CD4-positive, alpha-beta T cell treated with Interleukin-4 for 4 hours (primary cell): ENCODE results near the gene KLK13.

Experiments
- DNase-seq: peaks from one replicate; pipeline ENCODE4 v3.0.0-alpha.2; 2020

Gene KLK13

DNA sequence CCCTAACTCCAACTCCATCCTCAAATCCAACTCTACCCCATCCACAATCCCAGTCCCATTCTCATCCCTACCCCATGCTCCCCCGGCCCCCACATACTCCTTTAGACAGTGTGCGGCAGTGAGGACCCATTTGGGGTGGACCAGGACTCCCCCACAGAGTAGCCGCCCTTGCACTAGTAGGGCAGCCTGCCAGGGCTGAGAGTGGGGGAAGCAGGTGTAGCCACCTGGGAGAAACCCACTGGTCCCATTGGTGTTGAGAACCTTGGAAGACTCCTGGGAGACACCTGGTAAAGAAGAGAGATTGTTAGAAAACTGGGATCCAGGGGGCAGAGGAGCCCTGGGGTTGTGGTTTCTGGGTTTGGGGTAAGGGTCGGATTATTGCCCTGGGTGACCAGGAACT, 4.6 kb downstream of the KLK13 start:
- DNase-seq: no peak

DNA sequence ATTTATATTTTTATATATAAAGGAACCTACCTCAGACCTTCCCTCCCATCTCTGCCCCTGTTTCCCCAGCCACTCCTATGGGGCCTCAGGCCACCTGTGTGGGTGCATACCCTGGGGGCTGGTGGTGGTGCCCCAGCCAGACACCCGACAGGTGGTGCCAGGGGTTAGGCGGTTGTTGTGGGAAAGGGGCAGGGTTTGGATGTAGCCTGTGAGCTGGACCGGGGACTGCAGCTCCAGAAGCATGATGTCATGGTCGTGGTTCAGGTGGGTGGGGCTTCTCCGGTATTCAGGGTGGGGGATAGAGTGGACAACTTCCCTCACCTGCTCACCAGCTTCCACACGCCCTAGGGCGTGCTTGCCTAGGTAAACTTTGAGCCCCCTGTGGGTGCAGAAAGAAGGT, 5.2 kb downstream of the KLK13 start:
- no peak for DNase-seq

DNA sequence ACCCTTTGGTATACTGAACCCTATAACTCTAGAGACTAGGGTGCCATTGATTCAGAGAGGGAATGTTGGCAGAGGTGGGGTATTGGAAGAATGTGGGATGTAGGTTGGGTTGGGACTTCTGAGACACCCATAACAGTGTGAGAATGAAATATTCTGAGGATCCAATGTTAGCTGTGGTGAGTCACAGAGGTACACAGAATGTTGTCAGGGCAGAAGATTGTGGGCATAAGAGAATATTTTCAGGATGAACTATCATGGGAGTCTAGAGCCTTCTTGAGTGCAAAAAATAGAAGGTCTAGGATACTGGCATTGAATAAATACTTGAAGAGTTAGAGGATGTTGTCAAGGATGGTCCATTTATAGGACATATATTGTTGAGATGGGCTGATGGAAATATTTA, 9.0 kb downstream of the KLK13 start:
- DNase-seq: no peak

DNA sequence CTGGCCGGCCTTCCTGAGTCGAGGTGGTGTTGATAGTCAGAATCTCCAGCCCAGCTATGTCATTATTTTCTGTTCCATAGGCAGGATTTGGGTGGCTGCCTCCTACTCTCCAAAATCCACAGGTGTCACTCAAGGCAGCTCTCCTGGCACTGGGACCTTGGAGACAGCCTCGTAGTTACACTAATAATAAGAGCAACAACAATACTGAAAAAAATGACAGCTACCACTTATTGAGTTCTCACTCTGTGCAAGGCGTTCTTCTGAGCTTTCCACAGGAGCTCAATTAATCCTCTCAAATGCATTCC, 17.9 kb downstream of the KLK13 start:
- no peak for DNase-seq

DNA sequence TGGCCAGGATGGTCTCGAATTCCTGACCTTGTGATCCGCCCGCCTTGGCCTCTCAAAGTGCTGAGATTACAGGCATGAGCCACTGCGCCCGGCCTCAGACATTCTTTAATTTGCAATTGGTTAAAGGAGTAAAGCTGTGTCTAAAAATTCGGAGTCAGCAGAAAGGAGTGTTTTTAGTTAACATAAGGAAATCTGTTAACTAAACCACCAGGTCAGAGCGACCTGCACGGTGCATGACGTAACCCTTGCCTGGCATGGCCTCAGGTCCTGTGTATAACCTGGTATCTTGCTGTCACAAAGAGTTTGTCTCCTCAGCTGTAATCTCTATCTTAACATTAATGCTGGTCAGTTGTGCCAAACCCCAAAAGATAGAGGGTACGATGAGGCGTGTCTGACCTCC, 20.6 kb downstream of the KLK13 start:
- DNase-seq: no peak

DNA sequence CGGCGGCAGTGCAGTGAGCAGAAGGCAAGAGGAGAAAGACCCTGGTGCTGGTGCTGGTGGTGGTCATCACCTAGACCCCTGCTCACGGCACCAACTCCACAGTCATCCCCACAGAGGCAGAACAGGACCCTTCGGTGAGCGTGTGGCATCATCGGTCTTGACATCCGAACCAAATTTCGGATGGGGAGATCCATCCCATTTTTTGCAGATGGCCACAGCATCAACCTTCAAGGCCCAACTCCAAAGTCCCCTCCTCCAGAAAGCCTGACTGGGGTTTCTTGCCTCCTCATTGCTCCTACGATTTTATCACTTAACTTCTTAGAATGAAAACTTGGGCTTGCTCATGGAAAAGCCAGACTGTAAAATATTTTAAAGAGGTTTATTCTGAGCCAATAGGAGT, 21.4 kb downstream of the KLK13 start:
- no peak for DNase-seq

DNA sequence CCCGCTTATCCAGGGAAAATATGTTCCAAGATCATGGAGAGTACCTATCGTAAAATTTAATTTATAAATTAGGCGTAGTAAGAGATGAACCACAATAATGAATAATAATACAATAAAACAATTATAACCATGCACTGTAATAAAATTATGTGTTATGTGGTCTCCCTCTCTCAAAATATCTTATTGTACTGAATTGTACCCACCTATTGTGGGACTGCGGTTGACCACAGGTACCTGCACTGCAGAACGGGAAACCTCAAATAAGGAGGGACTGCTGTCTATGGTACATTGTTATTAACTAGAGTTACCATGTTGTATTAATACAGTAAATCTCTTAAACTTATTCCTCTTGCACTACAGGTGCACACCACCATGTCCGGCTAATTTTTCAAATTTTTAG, 24.7 kb downstream of the KLK13 start:
- DNase-seq: no peak

DNA sequence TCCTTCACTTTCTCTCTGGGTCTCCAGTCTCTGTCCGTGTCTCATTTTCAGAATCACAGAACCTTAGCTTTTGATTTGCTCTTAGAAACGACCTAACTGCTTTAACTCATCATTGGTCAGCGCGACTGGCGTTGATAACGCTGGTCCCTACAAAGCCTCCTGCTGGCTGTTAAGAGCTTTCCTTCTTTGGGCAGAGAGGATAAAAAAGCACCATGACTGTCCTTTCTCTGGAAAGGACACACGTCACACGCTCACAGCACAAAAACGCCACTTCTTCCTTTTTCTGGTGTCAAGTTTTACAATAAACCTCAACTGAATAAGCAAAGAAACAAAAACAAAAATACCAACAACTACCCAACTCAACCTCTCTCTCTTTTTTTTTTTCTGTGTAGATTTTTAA, 28.4 kb downstream of the KLK13 start:
- no peak for DNase-seq

DNA sequence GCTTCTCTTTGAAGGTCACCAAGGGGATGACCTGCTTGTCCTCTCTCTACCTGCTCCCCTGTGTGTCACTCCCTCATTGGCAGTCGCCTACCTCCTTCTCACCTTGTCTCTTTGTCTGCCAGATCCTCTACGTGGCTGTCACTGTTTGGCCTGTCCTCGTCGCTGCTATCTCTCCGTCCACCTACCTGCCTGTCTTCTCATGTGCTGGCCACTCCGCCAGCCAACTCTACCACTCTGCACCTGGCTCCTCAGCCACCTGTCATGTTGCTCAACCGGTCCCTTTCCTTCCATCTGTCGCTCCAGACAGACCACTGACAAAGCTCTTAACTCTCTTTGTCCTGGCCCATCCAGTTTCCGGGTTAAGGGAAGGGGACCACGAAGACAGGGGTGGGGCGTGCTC, 30.2 kb downstream of the KLK13 start, which contains the start of gene KLK12:
Gene KLK12 (minus strand): TSS at position 299 of the 400 bp plus-strand sequence. CDS start 381 bp downstream, outside the sequence.
- no peak for DNase-seq

DNA sequence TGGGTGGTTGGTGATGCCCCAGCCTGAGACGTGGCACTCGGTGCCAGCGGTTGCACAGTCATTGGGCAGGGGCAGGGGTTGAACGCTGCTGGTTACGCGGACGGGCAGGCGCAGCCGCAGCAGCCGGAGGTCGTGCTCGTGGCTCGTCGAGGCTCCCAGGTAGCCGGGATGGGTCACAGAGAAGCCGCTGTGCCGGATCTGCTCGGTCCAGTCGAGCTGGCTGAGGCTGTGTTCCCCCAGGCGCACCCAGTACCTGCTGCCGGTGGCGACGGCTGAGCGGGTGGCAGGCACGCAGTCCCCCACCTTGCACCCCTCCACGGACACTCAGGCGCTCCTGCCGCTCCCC, 33.0 kb downstream of the KLK13 start:
- no peak for DNase-seq

DNA sequence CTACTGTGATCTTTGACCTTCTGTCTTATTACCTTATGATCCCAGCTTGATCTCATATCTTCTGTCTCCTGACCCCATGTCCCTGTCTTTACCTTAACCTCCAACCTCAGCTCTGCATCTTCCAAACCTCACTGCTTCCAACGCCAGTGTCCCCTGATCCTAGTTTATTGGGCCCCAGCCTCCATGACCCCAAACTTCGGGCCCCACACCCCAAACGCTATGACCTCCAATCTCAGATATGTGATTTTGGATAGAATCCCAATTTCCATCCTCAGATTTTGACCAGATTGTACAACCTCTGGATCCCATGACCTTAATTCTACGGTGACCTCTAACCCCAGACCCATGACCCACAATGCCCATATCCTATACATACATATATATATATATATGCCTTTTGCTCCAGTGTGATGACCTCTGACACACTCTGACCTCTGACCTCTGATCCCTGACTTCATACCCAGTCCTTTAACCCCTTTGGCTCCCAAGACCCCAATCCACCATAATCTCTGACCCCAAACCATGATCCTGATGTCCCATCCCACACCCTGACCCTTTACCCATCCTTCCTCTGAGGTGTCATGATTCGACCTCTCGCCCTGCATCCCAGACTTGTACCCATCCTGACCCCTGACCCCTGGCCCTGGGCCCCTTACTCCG, 33.5 kb downstream of the KLK13 start:
- DNase-seq: no peak

DNA sequence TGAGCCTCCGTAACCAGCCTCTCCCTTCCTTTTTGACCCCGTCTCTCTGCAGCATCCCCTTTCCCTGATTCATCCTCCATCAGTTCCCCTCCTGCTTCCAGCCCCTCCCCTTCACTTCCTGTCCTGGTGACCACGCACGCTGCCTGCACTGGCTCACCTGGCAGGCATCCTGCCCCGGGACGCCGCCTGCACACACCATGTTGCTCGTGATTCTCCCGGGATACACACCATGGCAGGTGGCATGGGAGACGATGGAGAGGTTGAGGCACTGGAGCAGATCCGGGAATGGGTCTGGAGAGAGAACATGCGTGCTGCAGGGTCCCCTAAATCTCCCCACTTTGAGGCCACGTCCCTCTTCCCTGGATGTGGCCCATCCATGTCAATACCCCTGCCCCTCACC, 34.3 kb downstream of the KLK13 start:
- no peak for DNase-seq

DNA sequence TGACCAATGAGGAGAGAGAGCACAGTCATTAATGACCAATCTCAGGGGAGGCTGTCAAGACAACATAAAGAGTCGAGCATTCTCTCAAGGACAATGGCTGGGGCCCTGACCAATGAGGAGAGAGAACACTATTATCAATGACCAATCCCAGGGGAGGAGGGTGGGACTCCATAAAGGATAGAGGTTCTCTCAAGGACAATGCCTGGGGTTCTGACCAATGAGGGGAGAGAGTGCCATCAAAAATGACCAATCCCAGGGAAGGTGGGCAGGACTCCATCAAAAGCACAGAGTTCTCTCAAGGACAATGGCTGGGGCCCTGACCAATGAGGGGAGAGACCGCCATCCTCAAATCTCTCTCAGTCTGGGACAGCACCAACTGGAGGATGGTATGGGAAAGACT, 35.2 kb downstream of the KLK13 start:
- no peak for DNase-seq

DNA sequence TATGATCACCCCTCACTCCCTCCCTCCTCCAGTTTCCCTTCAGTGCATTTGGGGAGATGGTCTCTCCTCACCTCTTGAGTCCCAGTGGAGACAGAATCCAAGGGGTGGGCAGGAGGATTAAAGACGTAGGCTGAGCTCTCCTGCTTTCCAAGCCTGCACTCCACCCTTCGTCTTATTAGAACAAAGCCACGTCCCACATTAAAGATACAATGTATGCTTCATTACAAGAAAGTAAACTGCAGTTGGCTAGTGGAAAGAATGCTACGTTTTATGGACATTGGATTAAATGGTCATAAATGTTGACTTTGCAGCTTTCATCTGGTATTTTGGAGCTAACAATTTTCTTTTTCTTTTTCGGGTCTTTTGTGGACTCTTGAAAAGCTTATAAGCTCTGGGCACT, 37.0 kb downstream of the KLK13 start:
- no peak for DNase-seq

DNA sequence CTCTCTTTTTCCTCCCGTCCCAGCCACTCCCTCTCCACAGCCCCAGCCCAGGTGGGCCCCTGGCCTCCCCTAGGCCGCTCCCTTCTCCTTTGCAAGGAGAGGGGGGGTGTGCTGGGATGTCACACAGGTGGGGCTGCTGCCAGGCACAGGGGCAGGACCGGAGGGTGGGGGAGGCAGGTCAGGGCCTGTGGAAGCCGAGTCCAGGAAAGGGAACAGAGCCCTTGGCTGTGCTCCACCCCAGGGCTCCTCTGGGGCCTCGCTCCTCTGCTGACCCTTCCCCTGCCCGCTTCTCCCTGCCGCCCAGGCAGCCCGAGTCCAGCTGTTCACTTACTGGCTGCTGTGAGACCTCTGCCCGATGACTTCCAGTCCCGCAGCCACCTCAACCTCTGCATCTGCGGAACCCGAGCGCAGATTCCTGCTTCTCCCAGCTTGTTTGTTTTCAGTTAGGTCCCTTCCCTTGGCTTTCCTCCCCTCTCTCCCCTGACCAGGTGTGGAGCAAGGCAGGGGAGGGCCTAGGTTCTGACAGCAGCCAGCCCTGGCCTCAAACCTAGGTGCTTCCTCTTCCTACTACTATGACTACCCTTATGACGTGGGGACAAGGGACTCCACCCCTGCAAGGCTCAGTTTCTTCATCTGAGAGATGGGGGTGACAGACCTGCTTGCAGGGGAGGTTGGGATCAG, 37.6 kb downstream of the KLK13 start:
- no peak for DNase-seq

DNA sequence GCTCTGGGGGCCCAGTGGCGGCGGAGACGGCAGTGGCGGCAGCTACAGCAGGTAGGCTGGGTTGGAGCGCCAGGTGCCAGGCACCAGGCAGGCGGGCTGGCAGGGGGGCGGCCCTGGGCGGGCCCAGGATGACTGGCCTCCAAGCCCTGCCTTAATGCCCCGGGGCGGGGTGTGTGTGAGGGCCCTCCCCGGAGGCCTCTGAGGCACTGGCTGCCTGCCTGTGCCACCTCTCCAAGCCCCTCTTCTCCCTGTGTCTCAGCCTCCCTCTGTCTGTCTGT, 38.4 kb downstream of the KLK13 start, which contains the start of gene KLK11:
Gene KLK11 (minus strand): TSS at position 63 of the 278 bp plus-strand sequence. CDS start 985 bp downstream, outside the sequence.
- no peak for DNase-seq

DNA sequence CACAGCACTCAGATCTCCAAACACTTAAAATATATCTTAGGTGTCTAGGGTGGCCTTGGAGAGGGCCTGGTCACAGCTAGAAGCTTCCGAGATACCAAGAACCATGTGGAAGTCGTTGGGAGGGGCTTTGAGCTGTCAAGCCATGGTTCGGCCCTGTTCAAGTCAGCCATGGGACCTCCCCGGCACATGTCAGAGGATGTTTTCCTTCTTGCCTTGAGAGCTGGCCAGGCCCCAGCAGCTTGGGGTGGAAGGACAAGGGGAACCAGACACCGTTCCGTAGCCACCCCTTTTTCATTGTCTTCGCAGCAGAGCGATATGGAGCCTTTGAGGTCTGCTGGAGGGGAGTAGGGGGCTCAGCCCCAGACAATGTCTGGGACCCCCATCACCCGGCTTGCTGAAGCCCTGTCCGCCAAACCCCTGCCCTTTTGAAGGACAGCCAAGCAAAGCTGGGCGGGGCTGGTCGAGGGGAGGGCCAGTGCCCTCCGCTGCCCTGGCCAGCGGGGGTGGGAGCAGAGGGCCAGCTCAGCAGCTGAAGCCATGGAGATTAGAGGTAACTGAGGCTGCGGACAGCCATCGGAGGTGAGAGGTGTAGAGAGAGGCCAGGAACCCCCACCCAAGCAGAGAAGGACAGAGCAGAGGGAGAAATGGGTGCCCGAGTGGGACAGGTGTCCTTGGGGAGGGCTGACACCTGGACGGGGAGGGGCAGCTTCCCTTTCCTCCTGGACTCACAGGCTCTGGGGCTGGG, 38.9 kb downstream of the KLK13 start:
- no peak for DNase-seq

DNA sequence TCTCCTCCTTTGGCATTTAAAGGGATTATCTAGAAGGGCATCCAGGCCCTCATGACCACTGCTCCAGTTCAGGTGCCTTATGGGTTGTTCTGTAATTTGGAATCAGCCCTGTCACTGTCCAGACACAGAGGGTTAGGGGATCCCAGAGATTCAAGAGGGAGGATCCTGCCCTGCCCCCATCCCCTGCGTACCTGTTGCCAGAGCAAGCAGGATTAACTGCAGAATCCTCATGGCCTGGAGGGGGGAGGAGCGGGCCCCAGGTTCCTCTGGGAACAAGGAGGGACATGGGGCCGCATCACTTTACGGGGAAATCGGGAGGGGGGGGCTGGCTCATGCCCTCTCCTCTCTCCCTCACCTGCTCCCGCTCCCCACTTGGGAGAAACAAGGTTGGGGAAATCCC, 39.5 kb downstream of the KLK13 start:
- DNase-seq: no peak

DNA sequence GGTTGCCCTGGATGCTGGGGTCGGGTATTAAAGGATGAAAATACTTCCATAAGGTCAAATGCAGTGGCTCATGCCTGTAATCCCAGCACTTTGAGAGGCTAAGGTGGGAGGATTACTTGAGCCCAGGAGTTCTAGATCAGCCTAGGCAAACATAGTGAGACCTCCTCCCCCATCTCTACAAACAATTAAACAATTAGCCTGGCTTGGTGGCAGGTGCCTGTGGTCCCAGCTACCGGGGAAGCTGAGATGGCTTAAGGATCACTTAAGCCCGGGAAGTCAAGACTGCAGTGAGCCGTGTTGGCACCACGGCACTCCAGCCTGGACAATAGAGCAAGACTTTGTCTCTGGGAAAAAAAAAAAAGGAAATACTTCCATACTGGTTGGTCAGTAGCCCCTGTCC, 40.0 kb downstream of the KLK13 start:
- DNase-seq: no peak

DNA sequence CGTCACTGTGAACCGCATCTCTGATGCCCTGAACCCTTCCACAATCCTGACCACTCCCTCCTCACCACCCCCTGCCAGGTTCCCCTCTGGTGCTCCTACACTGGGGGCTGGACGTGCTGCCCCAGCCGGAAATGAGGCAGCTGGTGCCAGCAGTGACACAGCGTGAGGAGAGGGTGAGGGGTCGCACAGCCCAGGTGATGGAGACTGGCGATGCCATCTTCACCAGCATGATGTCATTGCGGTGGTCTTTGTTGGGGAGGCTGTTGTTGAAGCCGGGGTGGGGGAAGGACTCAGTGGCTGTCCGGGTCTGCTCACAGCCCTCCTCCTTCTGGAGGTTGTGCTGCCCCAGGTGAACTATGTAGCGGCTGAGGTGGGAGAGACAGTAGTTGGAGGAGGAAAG, 40.9 kb downstream of the KLK13 start:
- DNase-seq: no peak

DNA sequence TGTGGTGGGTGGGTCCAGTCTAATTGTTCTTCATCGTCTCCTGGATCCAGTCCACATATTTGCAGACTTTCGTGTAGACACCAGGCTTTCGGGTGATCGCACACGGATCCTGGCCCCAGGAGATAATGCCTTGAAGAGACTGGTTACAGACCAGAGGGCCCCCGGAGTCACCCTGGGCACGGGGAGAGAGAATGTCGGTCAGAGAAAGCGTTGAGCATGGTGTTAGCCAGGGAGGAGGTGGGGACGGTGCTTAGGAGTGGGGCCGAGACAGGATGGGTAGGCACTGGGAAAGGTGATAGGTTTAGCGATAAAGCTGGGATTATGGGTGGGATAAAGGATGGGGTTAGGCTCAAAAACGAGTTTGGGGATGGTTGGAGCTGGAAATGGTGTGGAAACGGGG, 42.4 kb downstream of the KLK13 start:
- no peak for DNase-seq

DNA sequence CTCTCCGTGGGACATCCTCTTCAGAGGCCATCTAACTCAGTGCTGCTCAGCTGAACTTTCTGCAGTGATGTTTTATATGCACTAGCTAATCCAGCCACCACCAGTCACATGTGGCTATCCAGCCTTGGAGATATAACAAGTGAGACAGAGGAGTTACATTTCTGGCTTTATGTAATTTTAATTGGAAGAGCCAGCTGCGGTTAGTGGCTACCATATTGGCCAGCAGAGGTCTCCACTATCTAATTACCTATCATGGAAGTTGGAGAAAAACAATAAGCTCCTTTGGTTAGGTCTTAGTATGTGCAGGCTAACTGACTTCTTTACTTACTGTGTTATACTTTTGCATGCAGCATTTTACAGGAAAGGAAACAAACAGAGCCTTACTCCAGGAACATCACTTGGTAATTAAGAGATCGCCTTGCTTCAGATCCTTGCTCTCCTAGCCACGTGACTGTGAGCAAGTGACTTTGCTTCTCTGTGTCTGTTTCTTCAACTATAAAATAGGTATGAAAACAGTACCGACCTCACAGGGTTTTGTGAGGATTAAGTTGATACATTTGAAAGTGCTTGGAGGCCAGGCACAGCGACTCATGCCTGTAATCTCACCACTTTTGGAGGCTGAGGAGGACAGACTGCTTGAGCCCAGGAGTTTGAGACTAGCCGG, 43.8 kb downstream of the KLK13 start:
- peak; percentile 4 for DNase-seq

DNA sequence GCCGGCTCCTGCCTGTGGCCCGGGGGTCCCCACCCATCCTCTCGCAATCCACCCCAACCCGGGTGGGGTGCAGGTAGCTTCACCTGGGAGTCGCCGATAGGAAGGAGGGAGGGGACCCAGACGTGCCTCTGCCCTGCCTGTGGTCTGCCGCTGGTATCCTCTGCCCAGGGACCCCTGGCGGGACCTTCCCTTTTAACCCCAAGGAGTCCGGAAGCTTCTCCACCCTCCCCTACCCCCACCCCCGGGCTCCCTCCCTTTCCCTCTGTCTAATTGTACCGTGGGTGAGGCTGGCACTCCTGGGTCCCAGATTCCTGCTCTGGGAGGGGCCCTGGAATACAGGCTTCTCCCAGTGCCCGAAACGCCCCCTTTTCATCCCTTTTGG, 45.4 kb downstream of the KLK13 start, which contains the start of gene KLK10:
Gene KLK10 (minus strand): TSS at position 166 of the 382 bp plus-strand sequence. CDS start 579 bp downstream, outside the sequence.
- no peak for DNase-seq
